ENCODE results near the gene IGFBP7.

The IGFBP7 gene

GRCh38 chr4:57109847-57110639 is at the start of gene IGFBP7:
TSS of gene IGFBP7 (minus strand) at chr4:57110385. CDS start at chr4:57110351, 34 bp downstream.
- Histone ChIP-seq H3K36me3 (ENCODE audit: control insufficient read depth in 1 of 2, insufficient read depth in 2 of 2, low read length in 2 of 2) (no peaks in the 10 kb centered on the region), H3K27ac (ENCODE audit: low read length) (peak within 1 kb of the TSS; percentile 95), H3K4me1 (ENCODE audit: control insufficient read depth in 1 of 2, insufficient read depth in 2 of 2, low read length in 2 of 2) (peaks cover 0 to 13% of the 10 kb centered on the region in 2 donors), H3K27me3 (ENCODE audit: low read depth, low read length) (no peaks in the 10 kb centered on the region), H3K9me3 (ENCODE audit: control insufficient read depth in 1 of 2, low read length in 2 of 2) (no peaks in the 10 kb centered on the region), H3K4me3 (ENCODE audit: low read depth in 1 of 2, low read length in 2 of 2) (peak within 1 kb of the TSS; percentile 69 to 89)

DNA sequence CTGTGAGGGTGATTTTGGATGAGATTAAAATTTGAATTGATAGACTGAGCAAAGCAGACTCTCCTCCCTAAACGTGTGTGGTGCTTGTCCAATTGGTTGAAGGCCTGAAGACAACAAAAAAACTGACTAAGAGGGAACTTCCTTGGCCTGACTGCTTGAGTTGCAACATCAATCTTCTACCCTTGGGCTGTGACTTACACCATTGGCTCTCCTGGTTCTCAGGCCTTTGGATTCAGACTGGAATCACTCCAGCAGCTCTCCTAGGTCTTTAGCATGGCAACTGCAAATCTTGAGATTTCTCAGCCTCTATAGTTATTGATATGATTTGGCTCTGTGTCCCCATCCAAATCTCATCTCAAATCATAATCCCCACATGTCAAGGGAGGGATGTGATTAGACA is 49.7 kb upstream of the IGFBP7 start:
- Histone ChIP-seq H3K27me3 (ENCODE audit: low read depth, low read length) (no peaks in the 10 kb centered on the region), H3K27ac (ENCODE audit: low read length) (no peak overlapping the region), H3K4me3 (ENCODE audit: low read depth in 1 of 2, low read length in 2 of 2) (no peak overlapping the region), H3K4me1 (ENCODE audit: control insufficient read depth in 1 of 2, insufficient read depth in 2 of 2, low read length in 2 of 2) (peaks cover 0 to 6% of the 10 kb centered on the region in 2 donors), H3K9me3 (ENCODE audit: control insufficient read depth in 1 of 2, low read length in 2 of 2) (peaks cover 0 to 3% of the 10 kb centered on the region in 2 donors), H3K36me3 (ENCODE audit: control insufficient read depth in 1 of 2, insufficient read depth in 2 of 2, low read length in 2 of 2) (no peaks in the 10 kb centered on the region)

DNA sequence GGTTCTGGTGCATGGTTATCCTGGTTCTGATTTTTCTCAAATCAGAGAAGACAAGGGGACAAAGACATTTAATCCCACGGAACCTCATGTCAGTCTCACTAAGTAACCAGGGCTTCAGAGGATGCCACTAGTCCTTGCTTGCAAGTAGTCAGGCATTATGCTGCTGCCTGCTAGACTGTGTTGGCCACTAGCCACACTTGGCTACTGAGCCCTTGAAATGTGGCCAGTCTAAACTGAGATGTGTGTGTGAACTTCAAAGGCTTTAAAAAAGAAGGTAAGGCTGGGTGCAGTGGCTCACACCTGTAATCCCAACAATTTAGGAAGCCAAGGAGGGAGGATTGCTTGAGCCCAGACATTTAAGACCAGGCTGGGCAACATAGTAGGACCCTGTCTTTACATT is 48.6 kb upstream of the IGFBP7 start:
- peaks cover 0 to 3% of the 10 kb centered on the region in 2 donors for H3K9me3 ChIP-seq (ENCODE audit: control insufficient read depth in 1 of 2, low read length in 2 of 2)
- H3K27ac ChIP-seq (ENCODE audit: low read length): no peak overlapping the region
- H3K36me3 ChIP-seq (ENCODE audit: control insufficient read depth in 1 of 2, insufficient read depth in 2 of 2, low read length in 2 of 2): no peaks in the 10 kb centered on the region
- no peaks in the 10 kb centered on the region for H3K27me3 ChIP-seq (ENCODE audit: low read depth, low read length)
- no peak overlapping the region for H3K4me3 ChIP-seq (ENCODE audit: low read depth in 1 of 2, low read length in 2 of 2)
- peaks cover 0 to 6% of the 10 kb centered on the region in 2 donors for H3K4me1 ChIP-seq (ENCODE audit: control insufficient read depth in 1 of 2, insufficient read depth in 2 of 2, low read length in 2 of 2)

- Histone ChIP-seq H3K27ac (ENCODE audit: low read length) (no peak overlapping the region), H3K4me1 (ENCODE audit: control insufficient read depth in 1 of 2, insufficient read depth in 2 of 2, low read length in 2 of 2) (peaks cover 0 to under 1% of the 10 kb centered on the region in 2 donors)
These were observed 48.0 kb upstream of the IGFBP7 start for GRCh38 chr4:57158221-57158620.

DNA sequence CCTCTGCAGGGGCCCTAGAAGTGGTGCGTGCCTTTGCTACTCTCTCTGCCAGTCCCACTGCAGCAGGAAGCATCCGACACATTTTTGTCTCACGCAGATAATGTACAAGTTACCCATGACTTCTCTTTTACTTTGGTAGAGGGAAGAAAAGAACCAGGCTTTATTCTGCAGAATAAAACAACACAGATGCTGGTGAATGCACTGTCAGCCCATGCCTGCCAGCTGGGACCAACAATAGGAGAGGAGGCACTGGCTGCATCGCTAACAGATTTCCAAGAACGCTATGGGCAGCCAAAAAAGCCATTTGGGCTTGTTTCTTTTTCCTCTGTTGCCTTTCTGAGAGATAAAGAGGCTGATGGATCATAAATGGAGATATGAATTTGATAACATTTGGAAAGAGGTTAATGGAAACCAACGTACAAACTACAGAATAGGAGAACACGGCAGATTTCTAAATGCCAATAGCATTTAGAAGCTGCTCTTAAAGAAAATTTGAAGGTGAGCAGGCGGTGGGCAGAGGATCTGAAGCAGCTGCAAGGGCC is 47.5 kb upstream of the IGFBP7 start:
- no peak overlapping the region for H3K4me3 ChIP-seq (ENCODE audit: low read depth in 1 of 2, low read length in 2 of 2)
- H3K9me3 ChIP-seq (ENCODE audit: control insufficient read depth in 1 of 2, low read length in 2 of 2): peaks cover 0 to 3% of the 10 kb centered on the region in 2 donors
- no peaks in the 10 kb centered on the region for H3K27me3 ChIP-seq (ENCODE audit: low read depth, low read length)
- no peak overlapping the region for H3K27ac ChIP-seq (ENCODE audit: low read length)
- H3K4me1 ChIP-seq (ENCODE audit: control insufficient read depth in 1 of 2, insufficient read depth in 2 of 2, low read length in 2 of 2): no peaks in the 10 kb centered on the region
- H3K36me3 ChIP-seq (ENCODE audit: control insufficient read depth in 1 of 2, insufficient read depth in 2 of 2, low read length in 2 of 2): no peaks in the 10 kb centered on the region

More at GRCh38 chr4:57158221-57158620, 48.0 kb upstream of the IGFBP7 start:
- peaks cover 0 to 3% of the 10 kb centered on the region in 2 donors for H3K9me3 ChIP-seq (ENCODE audit: control insufficient read depth in 1 of 2, low read length in 2 of 2)
- no peaks in the 10 kb centered on the region for H3K36me3 ChIP-seq (ENCODE audit: control insufficient read depth in 1 of 2, insufficient read depth in 2 of 2, low read length in 2 of 2)
- H3K27me3 ChIP-seq (ENCODE audit: low read depth, low read length): no peaks in the 10 kb centered on the region
- H3K4me3 ChIP-seq (ENCODE audit: low read depth in 1 of 2, low read length in 2 of 2): no peak overlapping the region

GRCh38 chr4:57156242-57156990 is 46.2 kb upstream of the IGFBP7 start:
- no peaks in the 10 kb centered on the region for H3K36me3 ChIP-seq (ENCODE audit: control insufficient read depth in 1 of 2, insufficient read depth in 2 of 2, low read length in 2 of 2)
- H3K27ac ChIP-seq (ENCODE audit: low read length): no peak overlapping the region
- no peaks in the 10 kb centered on the region for H3K27me3 ChIP-seq (ENCODE audit: low read depth, low read length)
- H3K4me1 ChIP-seq (ENCODE audit: control insufficient read depth in 1 of 2, insufficient read depth in 2 of 2, low read length in 2 of 2): no peaks in the 10 kb centered on the region
- H3K4me3 ChIP-seq (ENCODE audit: low read depth in 1 of 2, low read length in 2 of 2): no peak overlapping the region
- peaks cover 0 to 3% of the 10 kb centered on the region in 2 donors for H3K9me3 ChIP-seq (ENCODE audit: control insufficient read depth in 1 of 2, low read length in 2 of 2)

DNA sequence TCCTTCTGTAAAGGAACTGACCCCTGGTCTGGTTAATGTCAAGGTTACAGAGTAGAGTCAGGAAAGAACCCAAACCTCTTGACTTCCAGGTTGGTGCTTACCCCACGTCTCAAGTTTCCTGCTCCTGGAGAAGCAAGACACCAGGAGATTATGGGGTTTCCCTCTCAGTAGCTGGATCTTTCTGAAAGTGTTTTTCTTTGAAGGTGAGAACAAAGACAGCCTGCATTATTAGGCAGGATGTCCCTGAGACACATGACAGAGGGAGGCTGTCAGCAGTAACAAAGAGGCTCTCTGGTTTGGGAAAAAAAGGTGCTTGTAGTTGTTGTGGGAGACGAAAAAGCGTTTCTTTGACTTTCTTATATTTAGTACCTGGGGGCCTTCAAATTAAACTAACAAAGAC is 44.7 kb upstream of the IGFBP7 start:
- H3K4me3 ChIP-seq (ENCODE audit: low read depth in 1 of 2, low read length in 2 of 2): no peak overlapping the region
- no peaks in the 10 kb centered on the region for H3K4me1 ChIP-seq (ENCODE audit: control insufficient read depth in 1 of 2, insufficient read depth in 2 of 2, low read length in 2 of 2)
- no peak overlapping the region for H3K27ac ChIP-seq (ENCODE audit: low read length)
- H3K27me3 ChIP-seq (ENCODE audit: low read depth, low read length): no peaks in the 10 kb centered on the region
- peaks cover 0 to 3% of the 10 kb centered on the region in 2 donors for H3K9me3 ChIP-seq (ENCODE audit: control insufficient read depth in 1 of 2, low read length in 2 of 2)
- H3K36me3 ChIP-seq (ENCODE audit: control insufficient read depth in 1 of 2, insufficient read depth in 2 of 2, low read length in 2 of 2): no peaks in the 10 kb centered on the region

- H3K36me3 ChIP-seq (ENCODE audit: control insufficient read depth in 1 of 2, insufficient read depth in 2 of 2, low read length in 2 of 2): no peaks in the 10 kb centered on the region
- H3K4me3 ChIP-seq (ENCODE audit: low read depth in 1 of 2, low read length in 2 of 2): no peak overlapping the region
- H3K4me1 ChIP-seq (ENCODE audit: control insufficient read depth in 1 of 2, insufficient read depth in 2 of 2, low read length in 2 of 2): no peaks in the 10 kb centered on the region
- no peak overlapping the region for H3K27ac ChIP-seq (ENCODE audit: low read length)
- H3K9me3 ChIP-seq (ENCODE audit: control insufficient read depth in 1 of 2, low read length in 2 of 2): peaks cover 0 to 3% of the 10 kb centered on the region in 2 donors
- H3K27me3 ChIP-seq (ENCODE audit: low read depth, low read length): no peaks in the 10 kb centered on the region
These were observed 44.0 kb upstream of the IGFBP7 start for GRCh38 chr4:57154191-57154590.

DNA sequence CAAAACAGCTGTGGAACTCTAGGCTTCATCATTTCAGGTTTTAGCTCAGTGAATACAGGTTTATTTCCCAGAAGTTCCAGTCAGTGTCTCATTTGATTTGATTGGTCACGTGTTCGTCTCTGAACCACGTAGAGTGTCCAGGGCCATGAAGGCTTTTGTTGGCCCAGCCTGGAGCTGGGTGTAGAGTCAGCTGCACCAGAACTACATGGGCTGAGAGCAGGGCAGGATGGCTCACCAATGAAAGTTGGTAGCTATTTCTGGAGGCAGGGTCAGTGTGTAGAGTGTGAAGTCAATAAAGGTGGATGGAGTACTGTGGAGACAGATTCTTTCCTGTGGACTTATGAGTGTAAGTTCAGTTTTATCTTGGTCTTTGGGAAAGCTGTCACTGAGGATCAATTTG is 43.0 kb upstream of the IGFBP7 start:
- H3K4me1 ChIP-seq (ENCODE audit: control insufficient read depth in 1 of 2, insufficient read depth in 2 of 2, low read length in 2 of 2): no peaks in the 10 kb centered on the region
- H3K27me3 ChIP-seq (ENCODE audit: low read depth, low read length): no peaks in the 10 kb centered on the region
- no peak overlapping the region for H3K27ac ChIP-seq (ENCODE audit: low read length)
- H3K9me3 ChIP-seq (ENCODE audit: control insufficient read depth in 1 of 2, low read length in 2 of 2): peaks cover 0 to 3% of the 10 kb centered on the region in 2 donors
- no peak overlapping the region for H3K4me3 ChIP-seq (ENCODE audit: low read depth in 1 of 2, low read length in 2 of 2)
- H3K36me3 ChIP-seq (ENCODE audit: control insufficient read depth in 1 of 2, insufficient read depth in 2 of 2, low read length in 2 of 2): no peaks in the 10 kb centered on the region

- Histone ChIP-seq H3K27me3 (ENCODE audit: low read depth, low read length) (no peaks in the 10 kb centered on the region), H3K4me1 (ENCODE audit: control insufficient read depth in 1 of 2, insufficient read depth in 2 of 2, low read length in 2 of 2) (no peaks in the 10 kb centered on the region), H3K4me3 (ENCODE audit: low read depth in 1 of 2, low read length in 2 of 2) (no peak overlapping the region), H3K9me3 (ENCODE audit: control insufficient read depth in 1 of 2, low read length in 2 of 2) (peaks cover 0 to 3% of the 10 kb centered on the region in 2 donors), H3K36me3 (ENCODE audit: control insufficient read depth in 1 of 2, insufficient read depth in 2 of 2, low read length in 2 of 2) (no peaks in the 10 kb centered on the region), H3K27ac (ENCODE audit: low read length) (no peak overlapping the region)
These were observed 41.3 kb upstream of the IGFBP7 start for GRCh38 chr4:57151481-57151880.

DNA sequence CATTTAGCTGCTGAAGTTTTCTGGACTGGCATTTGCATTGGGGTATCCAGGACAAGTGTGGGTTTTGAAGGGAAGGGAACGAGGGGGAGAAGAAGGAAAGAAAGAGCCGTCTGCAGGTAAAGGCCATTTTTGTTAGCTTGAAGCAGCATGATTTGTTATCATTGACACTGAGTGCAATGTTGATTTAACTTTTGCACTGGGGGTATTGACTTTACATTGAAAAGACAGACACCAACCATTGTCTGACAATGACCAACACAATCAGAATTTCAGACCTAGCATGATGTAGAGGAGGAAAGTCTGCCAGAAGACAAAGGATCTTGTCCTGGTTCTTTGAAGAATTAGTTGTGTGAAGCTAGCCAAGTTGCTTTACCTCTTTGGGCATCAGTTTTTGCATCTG is 39.6 kb upstream of the IGFBP7 start:
- no peaks in the 10 kb centered on the region for H3K27me3 ChIP-seq (ENCODE audit: low read depth, low read length)
- H3K9me3 ChIP-seq (ENCODE audit: control insufficient read depth in 1 of 2, low read length in 2 of 2): no peaks in the 10 kb centered on the region
- H3K27ac ChIP-seq (ENCODE audit: low read length): no peak overlapping the region
- H3K4me1 ChIP-seq (ENCODE audit: control insufficient read depth in 1 of 2, insufficient read depth in 2 of 2, low read length in 2 of 2): no peaks in the 10 kb centered on the region
- no peak overlapping the region for H3K4me3 ChIP-seq (ENCODE audit: low read depth in 1 of 2, low read length in 2 of 2)
- H3K36me3 ChIP-seq (ENCODE audit: control insufficient read depth in 1 of 2, insufficient read depth in 2 of 2, low read length in 2 of 2): no peaks in the 10 kb centered on the region

All from muscle layer of duodenum (tissue), 2 donors.